Endodermal cell (in vitro differentiated cells): Measurements from ENCODE around the gene GABRR3. TPM values are rescaled to one million over a fixed set of nuclear protein-coding genes. Genes with fewer than 3 reads are reported as not detected.

Experiments
- DNase-seq: peaks from one replicate; pipeline ENCODE4 v3.0.0-alpha.2; 2017
- H3K27ac ChIP-seq: 2 replicates; pipeline ENCODE4 v1.5.1; 2013; ENCODE audit warnings: mild to moderate bottlenecking, low read depth, low read length, moderate library complexity
- H3K27me3 ChIP-seq: 2 replicates; pipeline ENCODE4 v1.6.1; 2013; ENCODE audit warnings: mild to moderate bottlenecking, low read length, moderate library complexity; ENCODE audit not compliant: insufficient read depth, control insufficient read depth, poor library complexity, severe bottlenecking
- H3K36me3 ChIP-seq: 2 replicates; pipeline ENCODE4 v1.7.0; 2013; ENCODE audit warnings: mild to moderate bottlenecking, low read length, moderate library complexity; ENCODE audit not compliant: control insufficient read depth, insufficient read depth
- H3K4me1 ChIP-seq: one replicate; pipeline ENCODE4 v1.7.0; 2013; ENCODE audit warnings: low read length; ENCODE audit not compliant: control insufficient read depth, insufficient read depth
- H3K4me3 ChIP-seq: 2 replicates; pipeline ENCODE4 v1.5.1; 2013; ENCODE audit warnings: mild to moderate bottlenecking, low read length, moderate library complexity
- H3K9ac ChIP-seq: 2 replicates; pipeline ENCODE4 v1.6.1; 2013; ENCODE audit warnings: mild to moderate bottlenecking, low read length, moderate library complexity; ENCODE audit not compliant: poor library complexity, severe bottlenecking; ENCODE audit errors: extremely low read depth
- H3K9me3 ChIP-seq: 2 replicates; pipeline ENCODE4 v1.6.1; 2013; ENCODE audit warnings: mild to moderate bottlenecking, low read length, moderate library complexity; ENCODE audit not compliant: control insufficient read depth
- H3K27ac Mint-ChIP-seq: 2 replicates; pipeline ENCODE4 v1.8.0; 2020; ENCODE audit warnings: mixed read lengths
- H3K27me3 Mint-ChIP-seq: 2 replicates; pipeline ENCODE4 v1.8.0; 2021; ENCODE audit warnings: mild to moderate bottlenecking, mixed read lengths; ENCODE audit not compliant: insufficient read depth
- H3K36me3 Mint-ChIP-seq: 2 replicates; pipeline ENCODE4 v1.8.0; 2020; ENCODE audit warnings: low read depth, mixed read lengths
- H3K4me1 Mint-ChIP-seq: 2 replicates; pipeline ENCODE4 v1.8.0; 2020; ENCODE audit warnings: mixed read lengths
- H3K4me3 Mint-ChIP-seq: 2 replicates; pipeline ENCODE4 v1.8.0; 2020; ENCODE audit warnings: mild to moderate bottlenecking, moderate library complexity, mixed read lengths
- H3K9me3 Mint-ChIP-seq: 2 replicates; pipeline ENCODE4 v1.8.0; 2020; ENCODE audit warnings: mild to moderate bottlenecking, mixed read lengths
- CTCF ChIP-seq: fragments of 200-600 bp; sonication (generic); conservative IDR thresholded peaks from 2 replicates; pipeline ENCODE4 v1.5.0; 2021; ENCODE audit warnings: antibody characterized with exemption, mild to moderate bottlenecking
- WGBS, 2 experiments: methylation state at CpG; one replicate each; pipeline versions ENCODE4 v1.1.5 to v1.1.7; 2013; ENCODE audit warnings: missing lambda C conversion rate in 2 of 2, mixed read lengths in 1 of 2; ENCODE audit not compliant: insufficient coverage in 1 of 2, insufficient read length in 1 of 2; 5-methylcytosine and 5-hydroxymethylcytosine counted together
- total RNA-seq, 2 donors: library from RNA; stranded (reverse); fragmentation: NEBNext Ultra II Directional in 1 of 2; extraction: Animal tissue kit (Norgen Biotek cat#: 25700) in 1 of 2; gene quantifications; 2 replicates in 1 of 2; 3 replicates in 1 of 2; pipeline ENCODE4 v1.2.1, GENCODE V29; 2021

The GABRR3 gene
- total RNA-seq, 2 donors from 2014 or later, result not detected

GRCh38 chr3:97999103-97999502 lies 36.0 kb downstream of the GABRR3 start:
- Mint-ChIP-seq H3K27me3 (no peaks in the 10 kb centered on the region), H3K27ac (no peak overlapping the region), H3K4me3 (no peak overlapping the region), H3K36me3 (no peaks in the 10 kb centered on the region), H3K4me1 (peaks cover under 1% of the 10 kb centered on the region), H3K9me3 (no peaks in the 10 kb centered on the region)
- Histone ChIP-seq H3K4me3 (no peak overlapping the region), H3K4me1 (no peaks in the 10 kb centered on the region), H3K27me3 (no peaks in the 10 kb centered on the region), H3K9me3 (no peaks in the 10 kb centered on the region), H3K9ac (no peak overlapping the region), H3K27ac (no peak overlapping the region), H3K36me3 (no peaks in the 10 kb centered on the region)
- WGBS, 2 experiments, result 96 to 100% methylated on average over 3 to 5 of the region's 5 CpGs
- TF ChIP-seq CTCF, result no peak
- DNase-seq, result no peak

DNA sequence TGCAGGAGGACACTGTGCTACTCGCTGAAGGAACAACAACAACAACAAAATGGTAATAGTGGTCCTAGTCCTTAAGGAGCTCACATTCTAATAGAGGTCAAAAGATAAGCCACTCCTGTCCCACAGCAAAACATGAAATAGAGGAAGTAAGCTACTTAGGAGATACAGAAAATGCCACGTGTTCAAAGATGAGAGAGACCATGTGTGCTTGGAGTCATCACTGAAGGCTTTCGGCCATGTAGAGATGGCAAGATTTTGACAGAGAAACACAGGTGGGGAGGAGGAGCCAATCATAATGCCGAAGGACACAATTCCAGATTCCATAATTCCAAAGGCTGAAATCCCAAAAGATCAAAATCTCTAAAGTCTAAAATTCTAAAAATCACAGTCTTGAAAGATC lies 38.1 kb downstream of the GABRR3 start:
- Histone ChIP-seq H3K27ac (no peak overlapping the region), H3K9ac (no peak overlapping the region), H3K4me1 (no peaks in the 10 kb centered on the region), H3K27me3 (no peaks in the 10 kb centered on the region), H3K9me3 (no peaks in the 10 kb centered on the region), H3K36me3 (no peaks in the 10 kb centered on the region), H3K4me3 (no peak overlapping the region)
- H3K27ac Mint-ChIP-seq, result no peak overlapping the region
- H3K9me3 Mint-ChIP-seq, result no peaks in the 10 kb centered on the region
- no peak overlapping the region for H3K4me3 Mint-ChIP-seq
- no peaks in the 10 kb centered on the region for H3K27me3 Mint-ChIP-seq
- TF ChIP-seq CTCF, result no peak
- H3K36me3 Mint-ChIP-seq, result no peaks in the 10 kb centered on the region
- DNase-seq, result no peak
- WGBS, 2 experiments, result 96 to 100% methylated on average over 3 to 4 of the region's 4 CpGs
- peaks cover 17% of the 10 kb centered on the region for H3K4me1 Mint-ChIP-seq

DNA sequence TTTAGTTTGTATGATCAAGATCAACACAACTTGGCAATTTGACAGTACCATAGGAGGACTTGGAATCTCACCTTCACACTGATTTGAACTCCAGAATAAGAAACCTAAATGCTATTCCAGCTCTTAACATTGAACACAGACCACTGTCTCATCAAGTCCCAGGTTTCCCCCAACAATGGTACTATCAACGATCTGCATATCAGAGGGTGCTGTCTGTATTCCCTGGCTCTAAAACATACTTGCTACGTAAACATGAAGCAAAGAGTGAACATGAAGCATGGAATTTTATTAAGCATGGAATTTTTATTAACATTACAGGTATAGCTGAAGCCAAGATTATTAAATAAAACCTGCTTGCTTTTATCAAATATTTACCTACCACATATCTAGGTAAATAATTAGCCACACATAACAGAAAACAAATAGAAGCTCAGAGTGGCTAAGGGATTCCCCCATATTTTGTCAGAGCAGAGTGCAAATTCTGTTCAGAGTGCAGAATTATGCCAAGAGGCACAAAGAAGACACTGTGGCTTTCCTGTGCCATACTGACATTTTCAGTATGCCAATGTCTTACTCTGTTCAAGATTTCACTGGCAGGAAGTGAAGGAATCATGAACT lies 40.7 kb downstream of the GABRR3 start:
- no peak overlapping the region for H3K27ac Mint-ChIP-seq
- no peaks in the 10 kb centered on the region for H3K4me1 ChIP-seq
- no peak overlapping the region for H3K4me3 Mint-ChIP-seq
- no peak for DNase-seq
- no peaks in the 10 kb centered on the region for H3K36me3 ChIP-seq
- no peak overlapping the region for H3K27ac ChIP-seq
- no peaks in the 10 kb centered on the region for H3K36me3 Mint-ChIP-seq
- H3K9me3 Mint-ChIP-seq, result no peaks in the 10 kb centered on the region
- peaks cover 17% of the 10 kb centered on the region for H3K4me1 Mint-ChIP-seq
- 90% methylated on average over 2 of the region's 2 CpGs; no CpG with 5 or more reads in 1 of the 2 experiments for WGBS, 2 experiments
- no peak for TF ChIP-seq CTCF
- H3K27me3 Mint-ChIP-seq, result no peaks in the 10 kb centered on the region
- no peaks in the 10 kb centered on the region for H3K27me3 ChIP-seq
- no peaks in the 10 kb centered on the region for H3K9me3 ChIP-seq
- no peak overlapping the region for H3K4me3 ChIP-seq
- H3K9ac ChIP-seq, result no peak overlapping the region
